ENCODE measurements around the gene FBXO9.
"Not testable (repeated sequence)": the region's sequence is repeated elsewhere in the genome, so short reads cannot be mapped to it uniquely, and the experiment has no call there.

Gene FBXO9

DNA sequence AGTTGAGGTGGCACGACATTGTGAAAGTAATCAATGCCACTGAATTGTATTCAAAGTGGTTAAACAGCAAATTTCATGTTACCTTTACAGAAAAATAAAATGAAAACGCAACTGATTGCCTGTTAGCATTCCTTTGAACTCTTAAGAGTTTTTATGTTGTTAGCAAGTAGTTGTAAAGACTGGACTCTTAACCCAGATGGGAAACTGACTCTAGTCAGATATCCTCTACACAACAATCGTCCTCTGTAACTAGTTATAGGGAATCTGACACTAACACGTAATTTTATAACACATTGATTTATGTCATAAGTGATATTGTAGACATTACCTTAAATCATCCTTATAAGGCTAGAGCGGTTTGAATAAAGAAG, 3.0 kb upstream of the FBXO9 start:
- H3K27me3 ChIP-seq (ENCODE audit: control insufficient read depth, insufficient read depth, low read length) = no peaks in the 10 kb centered on the region
- WGBS (ENCODE audit: insufficient coverage, insufficient read length) = no CpG with 5 or more reads among the region's 5 CpGs
- H3K27ac ChIP-seq (ENCODE audit: low read length) = no peak overlapping the region
- peaks cover 2% of the 10 kb centered on the region; the same call in 1 of the 2 replicates for H3K4me1 ChIP-seq (ENCODE audit: control insufficient read depth, insufficient read depth, low read length)
- no peaks in the 10 kb centered on the region for H3K9me3 ChIP-seq (ENCODE audit: control insufficient read depth, insufficient read depth, low read length)
- H3K4me3 ChIP-seq (ENCODE audit: low read length) = peak overlapping the region; percentile 35; the same call in 1 of the 2 replicates
- DNase-seq (ENCODE audit: low read depth, low spot score) = no peak
- H3K36me3 ChIP-seq (ENCODE audit: control insufficient read depth, insufficient read depth, low read length) = no peaks in the 10 kb centered on the region

- H3K27me3 ChIP-seq (ENCODE audit: control insufficient read depth, insufficient read depth, low read length); H3K27ac ChIP-seq (ENCODE audit: low read length); DNase-seq (ENCODE audit: low read depth, low spot score); H3K4me1 ChIP-seq (ENCODE audit: control insufficient read depth, insufficient read depth, low read length); H3K36me3 ChIP-seq (ENCODE audit: control insufficient read depth, insufficient read depth, low read length); H3K4me3 ChIP-seq (ENCODE audit: low read length); H3K9me3 ChIP-seq (ENCODE audit: control insufficient read depth, insufficient read depth, low read length): not testable (repeated sequence)
- WGBS (ENCODE audit: insufficient coverage, insufficient read length) = no CpG with 5 or more reads among the region's 16 CpGs
Measured at GRCh38 chr6:53064255-53064654, 949 bp upstream of the FBXO9 start.

DNA sequence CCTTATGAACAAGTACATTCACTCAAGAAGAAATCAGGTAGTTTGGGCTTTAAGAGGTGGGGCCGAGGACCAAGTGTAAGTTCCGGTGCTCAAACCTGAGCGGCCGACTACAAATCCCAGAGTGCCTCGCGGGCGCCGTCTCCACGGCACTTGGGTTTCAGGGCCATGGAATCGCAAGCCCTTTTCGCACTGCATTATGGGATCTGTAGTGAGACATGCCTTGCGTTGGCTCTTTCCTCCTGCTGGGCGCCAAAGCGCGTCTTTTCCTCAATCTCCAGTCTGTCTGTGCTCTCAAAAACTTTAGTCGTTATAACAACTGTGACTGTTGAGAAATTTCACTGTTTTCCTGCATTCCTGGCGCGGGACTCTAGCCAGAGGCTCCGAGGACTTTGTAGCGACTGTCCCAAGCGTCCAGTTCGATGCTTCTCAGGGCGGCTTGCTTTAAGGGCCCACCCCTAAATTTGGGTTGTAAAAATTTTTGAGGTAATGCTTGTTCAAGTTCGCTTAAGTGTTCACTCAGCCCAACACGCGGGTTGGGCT, 408 bp upstream of the FBXO9 start:
- Histone ChIP-seq H3K4me1 (ENCODE audit: control insufficient read depth, insufficient read depth, low read length) (peaks cover 2% of the 10 kb centered on the region; the same call in 1 of the 2 replicates), H3K27ac (ENCODE audit: low read length) (no peak overlapping the region), H3K9me3 (ENCODE audit: control insufficient read depth, insufficient read depth, low read length) (no peaks in the 10 kb centered on the region), H3K27me3 (ENCODE audit: control insufficient read depth, insufficient read depth, low read length) (no peaks in the 10 kb centered on the region), H3K36me3 (ENCODE audit: control insufficient read depth, insufficient read depth, low read length) (no peaks in the 10 kb centered on the region), H3K4me3 (ENCODE audit: low read length) (peak overlapping the region; percentile 99; the same call in 1 of the 2 replicates)
- no CpG with 5 or more reads among the region's 26 CpGs for WGBS (ENCODE audit: insufficient coverage, insufficient read length)
- peak; percentile 92 for DNase-seq (ENCODE audit: low read depth, low spot score)

GRCh38 chr6:53066077-53066417, 843 bp downstream of the FBXO9 start:
- Histone ChIP-seq H3K9me3 (ENCODE audit: control insufficient read depth, insufficient read depth, low read length) (no peaks in the 10 kb centered on the region), H3K27ac (ENCODE audit: low read length) (no peak overlapping the region), H3K27me3 (ENCODE audit: control insufficient read depth, insufficient read depth, low read length) (no peaks in the 10 kb centered on the region), H3K4me1 (ENCODE audit: control insufficient read depth, insufficient read depth, low read length) (no peaks in the 10 kb centered on the region), H3K4me3 (ENCODE audit: low read length) (peak overlapping the region; percentile 99; the same call in 1 of the 2 replicates), H3K36me3 (ENCODE audit: control insufficient read depth, insufficient read depth, low read length) (no peaks in the 10 kb centered on the region)
- WGBS (ENCODE audit: insufficient coverage, insufficient read length) = no CpG with 5 or more reads among the region's 19 CpGs
- no peak for DNase-seq (ENCODE audit: low read depth, low spot score)

GRCh38 chr6:53066874-53067706, 1.9 kb downstream of the FBXO9 start:
- no CpG with 5 or more reads among the region's 4 CpGs for WGBS (ENCODE audit: insufficient coverage, insufficient read length)
- H3K27ac ChIP-seq (ENCODE audit: low read length) = no peak overlapping the region

GRCh38 chr6:53067849-53068361, 2.7 kb downstream of the FBXO9 start:
- Histone ChIP-seq H3K36me3 (ENCODE audit: control insufficient read depth, insufficient read depth, low read length) (no peaks in the 10 kb centered on the region), H3K4me1 (ENCODE audit: control insufficient read depth, insufficient read depth, low read length) (no peaks in the 10 kb centered on the region), H3K4me3 (ENCODE audit: low read length) (no peak overlapping the region), H3K9me3 (ENCODE audit: control insufficient read depth, insufficient read depth, low read length) (no peaks in the 10 kb centered on the region), H3K27me3 (ENCODE audit: control insufficient read depth, insufficient read depth, low read length) (no peaks in the 10 kb centered on the region), H3K27ac (ENCODE audit: low read length) (no peak overlapping the region)
- DNase-seq (ENCODE audit: low read depth, low spot score) = no peak
- WGBS (ENCODE audit: insufficient coverage, insufficient read length) = no CpG with 5 or more reads among the region's 1 CpG

More at GRCh38 chr6:53066874-53067706, 1.9 kb downstream of the FBXO9 start:
- Histone ChIP-seq H3K9me3 (ENCODE audit: control insufficient read depth, insufficient read depth, low read length) (no peaks in the 10 kb centered on the region), H3K4me3 (ENCODE audit: low read length) (no peak overlapping the region), H3K36me3 (ENCODE audit: control insufficient read depth, insufficient read depth, low read length) (no peaks in the 10 kb centered on the region), H3K27me3 (ENCODE audit: control insufficient read depth, insufficient read depth, low read length) (no peaks in the 10 kb centered on the region), H3K4me1 (ENCODE audit: control insufficient read depth, insufficient read depth, low read length) (no peaks in the 10 kb centered on the region)
- DNase-seq (ENCODE audit: low read depth, low spot score) = no peak

- H3K27me3 ChIP-seq (ENCODE audit: control insufficient read depth, insufficient read depth, low read length) = no peaks in the 10 kb centered on the region
- no peak overlapping the region for H3K27ac ChIP-seq (ENCODE audit: low read length)
- H3K4me3 ChIP-seq (ENCODE audit: low read length) = no peak overlapping the region
- H3K4me1 ChIP-seq (ENCODE audit: control insufficient read depth, insufficient read depth, low read length) = no peaks in the 10 kb centered on the region
- DNase-seq (ENCODE audit: low read depth, low spot score) = no peak
- no peaks in the 10 kb centered on the region for H3K9me3 ChIP-seq (ENCODE audit: control insufficient read depth, insufficient read depth, low read length)
- H3K36me3 ChIP-seq (ENCODE audit: control insufficient read depth, insufficient read depth, low read length) = no peaks in the 10 kb centered on the region; the same call in 1 of the 2 replicates
- WGBS (ENCODE audit: insufficient coverage, insufficient read length) = no CpG with 5 or more reads among the region's 1 CpG
Measured at GRCh38 chr6:53069427-53069826, 4.2 kb downstream of the FBXO9 start.

- Histone ChIP-seq H3K27me3 (ENCODE audit: control insufficient read depth, insufficient read depth, low read length) (no peaks in the 10 kb centered on the region), H3K9me3 (ENCODE audit: control insufficient read depth, insufficient read depth, low read length) (no peaks in the 10 kb centered on the region), H3K27ac (ENCODE audit: low read length) (no peak overlapping the region), H3K4me1 (ENCODE audit: control insufficient read depth, insufficient read depth, low read length) (no peaks in the 10 kb centered on the region), H3K36me3 (ENCODE audit: control insufficient read depth, insufficient read depth, low read length) (no peaks in the 10 kb centered on the region; the same call in 1 of the 2 replicates), H3K4me3 (ENCODE audit: low read length) (no peak overlapping the region)
- 100% methylated on average over 1 of the region's 1 CpG for WGBS (ENCODE audit: insufficient coverage, insufficient read length)
- DNase-seq (ENCODE audit: low read depth, low spot score) = no peak
Measured at GRCh38 chr6:53070806-53071205, 5.6 kb downstream of the FBXO9 start.

- Histone ChIP-seq H3K4me3 (ENCODE audit: low read length) (no peak overlapping the region), H3K36me3 (ENCODE audit: control insufficient read depth, insufficient read depth, low read length) (no peaks in the 10 kb centered on the region; the same call in 1 of the 2 replicates), H3K27ac (ENCODE audit: low read length) (no peak overlapping the region), H3K9me3 (ENCODE audit: control insufficient read depth, insufficient read depth, low read length) (no peaks in the 10 kb centered on the region), H3K27me3 (ENCODE audit: control insufficient read depth, insufficient read depth, low read length) (no peaks in the 10 kb centered on the region), H3K4me1 (ENCODE audit: control insufficient read depth, insufficient read depth, low read length) (no peaks in the 10 kb centered on the region)
- DNase-seq (ENCODE audit: low read depth, low spot score) = no peak
- WGBS (ENCODE audit: insufficient coverage, insufficient read length) = no CpG with 5 or more reads among the region's 3 CpGs
Measured at GRCh38 chr6:53074347-53074746, 9.1 kb downstream of the FBXO9 start.

DNA sequence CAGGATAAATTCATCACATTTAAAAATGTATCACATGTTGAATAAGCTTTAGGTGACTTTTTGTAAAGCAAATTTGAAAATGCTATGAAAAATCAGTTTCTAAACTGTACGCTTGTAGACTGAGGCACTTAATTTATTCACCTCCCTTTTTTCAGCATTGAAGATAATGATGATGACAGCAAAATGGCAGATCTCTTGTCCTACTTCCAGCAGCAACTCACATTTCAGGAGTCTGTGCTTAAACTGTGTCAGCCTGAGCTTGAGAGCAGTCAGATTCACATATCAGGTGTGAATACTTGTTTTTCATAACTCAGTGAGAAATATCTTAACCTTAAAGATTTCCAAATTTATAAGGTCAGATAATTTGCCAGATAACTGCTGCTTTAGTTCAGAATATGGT, 15.6 kb downstream of the FBXO9 start:
- H3K27me3 ChIP-seq (ENCODE audit: control insufficient read depth, insufficient read depth, low read length) = no peaks in the 10 kb centered on the region
- no peak overlapping the region for H3K27ac ChIP-seq (ENCODE audit: low read length)
- no peaks in the 10 kb centered on the region for H3K9me3 ChIP-seq (ENCODE audit: control insufficient read depth, insufficient read depth, low read length)
- WGBS (ENCODE audit: insufficient coverage, insufficient read length) = no CpG with 5 or more reads among the region's 1 CpG
- no peak overlapping the region for H3K4me3 ChIP-seq (ENCODE audit: low read length)
- no peaks in the 10 kb centered on the region for H3K4me1 ChIP-seq (ENCODE audit: control insufficient read depth, insufficient read depth, low read length)
- no peak for DNase-seq (ENCODE audit: low read depth, low spot score)
- H3K36me3 ChIP-seq (ENCODE audit: control insufficient read depth, insufficient read depth, low read length) = peaks cover 7% of the 10 kb centered on the region; the same call in 1 of the 2 replicates

All from iPS DF 6.9 (cell line).